SIG-M5 treated with dmso at 0.1 percent for 504 hours (cell line): ENCODE results near the gene MS4A4E.
"Not testable (repeated sequence)": the region's sequence is repeated elsewhere in the genome, so short reads cannot be mapped to it uniquely, and the experiment has no call there.

Source experiments
- DNase-seq: peaks from one replicate; lab custom pipeline; 2025; ENCODE audit not compliant: unreplicated experiment; lab: John Stamatoyannopoulos, UW

Gene MS4A4E

DNA sequence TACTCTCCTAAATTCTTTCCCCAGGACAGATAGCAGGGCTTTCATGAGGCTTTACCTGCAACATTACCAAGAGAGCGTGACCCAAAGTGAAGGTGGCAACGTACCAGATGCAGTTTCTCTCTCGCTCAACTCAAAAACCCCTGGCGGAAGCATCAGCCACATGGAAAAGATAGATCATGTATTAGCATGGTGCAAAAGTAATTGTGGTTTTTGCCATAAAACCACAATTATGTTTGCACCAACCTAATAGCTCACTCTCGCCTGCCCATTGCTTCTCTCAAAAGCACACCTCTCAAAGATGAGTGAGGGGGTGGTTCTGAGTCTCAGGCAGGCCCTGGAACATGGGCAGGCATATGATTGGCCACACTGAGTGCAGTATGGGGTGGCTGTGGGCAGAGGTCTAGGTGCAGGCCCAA lies 67.1 kb downstream of the MS4A4E start:
- no peak for DNase-seq

DNA sequence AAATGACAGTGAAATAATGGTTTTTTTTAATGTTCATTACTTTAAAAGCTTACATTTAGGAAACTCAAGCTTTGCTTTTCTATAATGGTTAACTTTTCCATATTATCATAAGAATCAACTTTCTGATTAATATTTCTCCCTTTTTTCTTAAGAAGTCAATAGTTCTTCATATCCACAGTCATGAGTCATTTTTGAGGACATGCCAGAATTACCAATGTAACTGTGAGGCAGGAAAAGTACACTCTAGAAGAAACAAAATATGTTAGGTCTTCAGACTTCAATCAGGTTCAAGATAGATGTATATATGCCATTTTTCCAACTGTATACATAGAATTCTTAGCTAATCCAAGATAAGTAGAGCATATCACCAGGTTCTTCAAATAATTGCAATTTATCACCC lies 70.9 kb downstream of the MS4A4E start:
- no peak for DNase-seq

DNA sequence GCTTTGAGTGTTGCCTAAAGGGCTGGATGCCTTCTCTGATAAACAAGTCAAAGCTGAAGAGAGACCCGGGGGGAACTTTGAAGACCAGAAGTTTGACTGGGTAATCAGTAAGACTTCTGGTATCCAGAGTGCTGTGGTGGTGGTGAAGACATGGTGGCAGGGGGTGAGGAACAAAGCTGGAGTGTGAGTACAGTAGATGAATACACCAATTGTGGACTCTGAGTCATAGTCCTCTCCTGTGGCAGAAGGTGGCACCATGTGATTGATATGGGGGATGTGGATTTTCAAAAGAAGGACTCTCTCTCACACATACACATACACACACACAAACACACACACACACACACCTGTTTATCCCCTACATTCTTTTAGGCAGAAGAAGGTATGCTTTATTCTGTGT lies 72.4 kb downstream of the MS4A4E start:
- no peak for DNase-seq

DNA sequence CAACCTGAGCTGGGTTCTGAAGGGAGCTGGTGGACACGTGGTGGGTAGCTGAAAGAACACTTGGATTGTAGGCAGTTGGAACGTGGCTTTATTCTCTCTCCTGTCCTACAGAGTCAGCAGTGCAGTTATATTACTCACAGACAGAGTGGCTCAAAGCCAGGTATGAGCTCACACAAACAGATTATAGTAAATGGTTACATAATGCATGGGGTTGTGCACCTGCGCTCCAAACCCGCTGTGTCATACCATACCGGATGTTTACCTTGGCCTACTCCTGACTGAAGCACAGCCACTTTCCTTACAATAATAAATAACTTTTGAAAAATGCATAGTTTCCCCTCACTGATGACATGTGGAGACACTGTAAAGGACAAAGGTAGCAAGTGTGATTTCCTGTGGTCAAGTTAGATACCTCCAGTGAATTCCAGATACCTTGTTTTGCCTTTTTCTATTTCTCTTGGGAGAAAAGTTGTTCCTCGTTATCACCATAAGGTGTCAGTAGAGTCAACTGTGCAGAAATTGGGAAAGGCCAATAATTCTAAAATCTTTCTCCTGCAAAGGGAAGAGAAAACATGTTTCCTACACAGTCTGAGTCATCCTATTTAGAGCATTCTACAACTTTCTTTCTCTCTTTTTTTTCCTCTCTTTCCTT lies 73.5 kb downstream of the MS4A4E start:
- DNase-seq: peak; percentile 60

DNA sequence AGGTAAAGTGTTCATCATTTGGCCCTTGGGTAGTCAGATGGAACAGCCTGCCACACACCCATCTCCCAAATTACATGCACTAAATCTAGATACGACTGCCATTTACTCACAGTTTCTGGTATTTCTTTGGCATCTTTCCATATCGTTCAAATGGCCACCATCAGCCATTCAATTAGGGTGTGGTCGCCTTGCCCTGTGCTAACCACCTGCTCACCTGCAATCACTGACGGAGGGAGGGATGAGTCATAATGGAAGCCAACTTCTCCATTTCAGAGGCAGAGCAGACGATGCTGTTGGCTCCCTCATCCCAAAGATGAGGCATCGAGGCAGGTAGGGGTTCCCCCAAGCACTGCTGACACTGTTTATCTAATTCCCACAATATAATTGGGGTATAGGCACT lies 74.6 kb downstream of the MS4A4E start:
- no peak for DNase-seq

DNA sequence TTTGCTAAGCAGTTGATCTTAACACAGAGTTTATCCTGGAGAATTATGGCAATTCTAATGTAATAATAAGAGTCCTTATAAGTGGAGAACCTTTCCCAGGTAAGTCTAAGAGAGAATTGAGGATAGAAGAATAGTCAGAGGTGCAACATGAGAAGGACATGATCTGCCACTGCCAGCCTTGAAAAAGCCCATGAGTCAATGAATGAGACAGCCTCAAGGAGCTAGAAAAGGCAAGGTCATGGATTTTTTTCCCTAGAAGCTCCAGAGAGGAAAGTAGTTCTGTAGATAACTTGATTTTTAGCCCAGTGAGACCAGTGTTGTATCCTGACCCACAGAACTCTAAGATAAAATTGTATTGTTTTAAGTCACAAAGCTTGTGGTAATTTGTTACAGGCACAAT lies 77.0 kb downstream of the MS4A4E start:
- no peak for DNase-seq

DNA sequence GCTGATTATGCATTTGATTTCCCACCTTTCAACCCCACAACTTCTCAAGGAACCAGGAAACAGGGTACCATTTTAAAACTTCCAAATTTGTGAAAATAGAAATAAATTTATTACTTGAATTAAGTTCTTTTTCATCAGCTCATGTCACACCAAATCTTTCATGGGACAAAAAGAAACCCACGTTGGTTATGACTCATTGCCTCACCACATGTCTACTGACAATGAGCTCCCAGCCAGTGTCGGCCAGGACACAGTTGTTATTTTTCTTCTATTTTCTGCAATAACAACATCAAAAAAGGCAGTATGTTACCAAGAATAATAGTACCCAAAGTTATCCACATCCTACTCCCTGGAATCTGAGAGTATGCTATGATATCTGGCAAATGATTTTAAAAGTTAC lies 77.4 kb downstream of the MS4A4E start:
- DNase-seq: no peak

DNA sequence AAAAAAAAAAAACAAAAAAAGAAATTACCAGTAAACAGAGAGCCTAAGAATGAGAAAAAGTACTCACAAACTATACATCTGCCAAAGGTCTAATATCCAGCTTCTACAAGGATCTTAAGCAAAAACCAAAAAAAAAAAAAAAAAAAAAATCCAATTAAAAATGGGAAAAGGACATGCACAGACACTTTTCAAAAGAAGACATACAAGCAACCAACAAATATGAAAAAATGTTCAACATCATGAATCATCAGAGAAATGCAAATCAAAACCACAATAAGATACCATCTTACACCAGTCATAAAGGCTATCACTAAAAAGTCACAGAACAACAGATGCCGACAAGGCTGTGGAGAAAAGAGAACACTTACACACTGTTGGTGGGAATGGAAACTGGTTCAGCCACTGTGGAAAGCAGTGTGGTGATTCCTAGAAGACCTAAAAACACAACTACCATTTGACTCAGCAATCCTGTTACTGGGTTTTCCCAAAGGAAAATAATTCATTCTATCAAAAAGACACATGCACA lies 78.3 kb downstream of the MS4A4E start:
- no peak for DNase-seq

DNA sequence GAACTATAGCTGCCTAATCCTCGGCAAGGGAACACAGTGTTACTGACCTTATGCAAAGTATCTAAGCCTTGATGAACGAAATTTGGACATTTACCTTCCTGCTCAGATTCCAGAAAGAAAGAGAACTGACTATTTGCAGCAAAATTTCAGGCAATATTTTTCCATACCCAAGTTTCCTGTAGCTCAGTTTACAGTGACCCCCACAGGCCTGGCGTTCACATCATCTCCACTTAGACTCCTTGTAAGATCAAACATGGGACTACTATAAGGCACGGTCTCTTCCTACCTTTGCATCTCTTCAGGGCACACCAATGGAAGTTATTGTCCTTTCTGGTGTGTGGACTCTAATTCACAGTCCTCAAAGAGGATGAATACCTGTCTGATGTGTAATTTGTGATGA lies 81.2 kb downstream of the MS4A4E start:
- DNase-seq: no peak

DNA sequence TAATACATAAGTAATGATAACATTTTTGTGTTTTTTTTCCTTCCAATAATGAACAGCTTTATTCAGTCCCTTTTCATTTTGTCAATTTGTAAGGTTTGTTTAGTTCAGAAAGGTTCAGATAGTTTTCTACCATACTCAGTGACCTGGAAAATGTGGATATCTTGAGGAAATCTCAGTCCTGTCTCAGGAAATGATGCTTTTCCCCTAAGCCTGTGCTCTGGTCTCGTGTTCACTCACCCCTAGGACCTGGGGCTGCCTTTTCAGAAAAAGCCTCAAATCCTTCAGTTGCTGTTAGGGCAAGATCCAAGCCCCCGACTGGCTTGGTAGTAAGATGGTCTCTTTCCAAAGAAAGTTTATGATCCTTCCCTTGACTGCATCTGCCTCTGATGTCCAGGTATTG lies 81.8 kb downstream of the MS4A4E start:
- no peak for DNase-seq

DNA sequence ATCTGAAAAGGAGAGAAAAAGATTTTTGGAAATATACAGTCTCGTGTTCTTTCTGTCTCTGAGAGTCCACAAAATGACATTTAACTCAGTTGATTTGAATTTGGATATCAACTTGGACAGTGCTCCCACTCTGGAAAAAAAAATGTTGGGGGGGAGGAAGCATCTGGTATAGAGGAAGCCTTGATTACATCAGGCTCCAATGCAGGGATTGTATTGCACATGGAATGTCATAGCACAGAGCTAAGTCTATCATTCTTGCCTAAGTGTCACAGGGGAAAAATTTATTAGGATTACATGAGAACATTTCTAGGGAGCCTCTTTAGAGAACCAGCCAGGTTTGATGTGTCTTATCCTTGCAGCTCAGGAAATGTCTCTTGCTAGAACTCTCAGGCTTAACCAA lies 83.1 kb downstream of the MS4A4E start:
- no peak for DNase-seq

DNA sequence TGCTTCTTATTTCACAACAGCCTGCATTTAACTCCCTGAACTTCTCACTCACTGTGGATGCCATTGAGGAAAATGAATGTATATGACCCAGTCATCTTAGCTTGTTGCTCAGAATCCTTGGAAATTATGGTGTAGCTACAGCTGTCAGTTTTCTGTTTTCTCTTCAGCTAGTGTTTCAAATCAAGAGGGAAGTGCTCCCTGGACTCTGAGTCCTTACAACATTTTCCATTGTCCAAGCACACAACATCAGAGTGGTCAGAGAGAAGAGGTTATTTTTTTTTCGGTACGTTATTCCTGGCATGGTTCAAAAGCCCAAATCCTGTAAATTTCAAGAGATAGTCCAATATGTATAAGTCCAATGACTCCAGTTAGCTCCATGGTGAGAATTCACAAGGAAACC lies 83.7 kb downstream of the MS4A4E start:
- DNase-seq: no peak

DNA sequence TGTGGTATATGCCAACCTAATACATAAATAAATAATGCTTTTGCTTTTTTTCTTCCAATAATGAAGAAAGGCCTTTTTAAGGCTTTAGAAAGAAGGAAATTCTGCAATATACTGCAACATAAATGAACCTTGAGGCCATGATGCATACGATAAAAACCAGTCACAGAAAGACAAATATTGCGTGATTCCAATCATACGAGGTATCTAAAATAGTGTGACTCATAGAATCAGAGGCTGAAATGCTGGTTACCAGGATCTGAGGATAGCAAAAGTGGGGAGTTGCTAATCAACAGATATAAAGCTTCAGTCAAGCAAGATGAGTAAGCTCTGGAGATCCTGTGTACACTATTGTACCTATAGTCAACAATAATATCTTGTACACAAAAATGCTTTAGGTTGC lies 84.3 kb downstream of the MS4A4E start:
- DNase-seq: no peak

DNA sequence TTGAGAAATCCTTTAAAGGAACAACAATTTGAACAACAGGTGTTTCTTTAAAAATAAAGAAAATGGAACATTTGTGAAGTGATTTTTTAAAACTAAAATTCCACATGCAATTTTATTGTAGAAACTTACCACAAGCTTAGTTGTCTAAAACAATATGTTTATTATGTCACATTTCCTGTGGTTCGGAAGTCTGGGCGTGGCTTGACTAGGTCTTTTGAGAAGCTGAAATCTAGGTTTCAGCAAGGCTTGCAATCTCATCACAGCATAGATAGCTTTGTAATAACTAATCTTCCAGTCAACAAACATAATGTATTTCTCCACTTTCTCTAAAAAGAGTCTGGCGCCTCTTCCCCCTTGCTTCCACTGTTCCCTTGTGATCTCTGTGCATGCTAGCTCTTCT lies 87.0 kb downstream of the MS4A4E start:
- DNase-seq: no peak

DNA sequence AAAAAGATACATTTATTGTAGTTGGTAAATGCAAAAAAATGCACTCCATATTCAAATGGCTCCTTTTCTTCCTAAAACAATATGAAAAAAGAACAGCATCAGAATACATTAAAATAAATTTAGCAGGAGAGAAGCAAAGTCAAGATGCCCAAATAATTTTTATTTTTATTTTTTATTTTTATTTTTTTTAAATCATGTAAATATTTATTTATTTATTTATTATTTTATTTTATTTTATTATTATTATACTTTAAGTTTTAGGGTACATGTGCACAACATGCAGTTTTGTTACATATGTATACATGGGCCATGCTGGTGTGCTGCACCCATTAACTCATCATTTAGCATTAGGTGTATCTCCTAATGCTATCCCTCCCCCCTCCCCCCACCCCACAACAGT lies 90.2 kb downstream of the MS4A4E start:
- DNase-seq: not testable (repeated sequence)

DNA sequence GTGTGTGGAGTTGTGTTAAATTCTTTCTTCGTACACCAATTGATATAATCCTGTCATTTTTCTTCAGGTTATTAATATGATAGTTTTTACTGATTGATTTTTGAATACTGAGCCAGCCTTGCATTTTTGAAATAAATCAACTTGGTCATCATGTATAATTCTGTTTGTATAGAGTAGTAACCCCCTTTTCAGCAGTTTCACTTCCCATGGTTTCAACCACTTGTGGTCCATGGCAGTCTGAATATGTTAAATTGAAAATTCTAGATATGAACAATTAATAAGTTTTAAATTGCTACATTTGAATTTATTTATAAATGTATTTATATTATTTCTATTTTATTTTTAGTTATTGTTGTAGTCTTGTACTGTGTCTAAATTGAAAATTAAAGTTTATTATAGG lies 92.7 kb downstream of the MS4A4E start:
- peak; percentile 12 for DNase-seq
